PC-3 (cell line): ENCODE measurements around the gene TTYH2. TPM values are rescaled to one million over a fixed set of nuclear protein-coding genes. Genes with fewer than 3 reads are reported as not detected.

Experiments used
- ATAC-seq: fragments of 200-7000 bp; cut with Tn5 transposase; 2 replicates; pipeline ENCODE4 v1.9.1; 2020; ENCODE audit warnings: mild to moderate bottlenecking, moderate library complexity
- BruUV-seq: library from RNA; stranded (reverse); fragments of 400-500 nt; replicated peaks from 2 replicates; lab custom pipeline; 2021; lab: Mats Ljungman, UMichigan
- CTCF ChIA-PET: fragments of 300-600 bp; sonication (Branson Sonifier 250); formaldehyde crosslinking; loops from one replicate; lab custom pipeline; 2022; ENCODE audit warnings: antibody characterized with exemption; lab: Charles Lee
- POLR2A ChIA-PET: fragments of 300-600 bp; sonication (Branson Sonifier 250); formaldehyde crosslinking; loops from one replicate; lab custom pipeline; 2022; ENCODE audit warnings: antibody characterized with exemption; ENCODE audit not compliant: unreplicated experiment; lab: Charles Lee
- DNase-seq: peaks from one replicate; pipeline ENCODE4 v3.0.0-alpha.2; 2015
- H2AFZ ChIP-seq: fragments of 300-600 bp; sonication (generic); 2 replicates; pipeline ENCODE4 v1.6.0; 2016; ENCODE audit warnings: antibody characterized with exemption, low read length
- H3F3A ChIP-seq: fragments of 300-600 bp; sonication (generic); one replicate; pipeline ENCODE4 v1.6.0; 2017; ENCODE audit warnings: antibody characterized with exemption, low read length, control low read depth, mild to moderate bottlenecking; ENCODE audit not compliant: unreplicated experiment
- H3K27ac ChIP-seq: fragments of 300-600 bp; sonication (generic); 2 replicates; pipeline ENCODE4 v1.5.1; 2016; ENCODE audit warnings: mild to moderate bottlenecking, low read length
- H3K27me3 ChIP-seq: fragments of 300-600 bp; sonication (generic); 2 replicates; pipeline ENCODE4 v1.6.1; 2016; ENCODE audit warnings: low read length, mixed read lengths
- H3K36me3 ChIP-seq: fragments of 300-600 bp; sonication (generic); 2 replicates; pipeline ENCODE4 v1.6.1; 2016; ENCODE audit warnings: low read depth, mixed run types, low read length, mixed read lengths
- H3K4me1 ChIP-seq: fragments of 300-600 bp; sonication (generic); 2 replicates; pipeline ENCODE4 v1.5.1; 2016; ENCODE audit warnings: low read length; ENCODE audit not compliant: insufficient read depth
- H3K4me2 ChIP-seq: fragments of 300-600 bp; sonication (generic); 2 replicates; pipeline ENCODE4 v1.6.0; 2016; ENCODE audit warnings: low read length
- H3K4me3 ChIP-seq: fragments of 300-600 bp; sonication (generic); 2 replicates; pipeline ENCODE4 v1.5.1; 2016; ENCODE audit warnings: mild to moderate bottlenecking, low read length, mixed read lengths
- H3K79me2 ChIP-seq: fragments of 300-600 bp; sonication (generic); 2 replicates; pipeline ENCODE4 v1.6.1; 2017; ENCODE audit warnings: low read length, mixed read lengths
- H3K9ac ChIP-seq: fragments of 300-600 bp; sonication (generic); 2 replicates; pipeline ENCODE4 v1.6.0; 2016; ENCODE audit warnings: mild to moderate bottlenecking, low read length
- H3K9me2 ChIP-seq: fragments of 300-600 bp; sonication (generic); replicated peaks from 2 replicates; pipeline ENCODE4 v1.6.1; 2016; ENCODE audit warnings: mixed run types, low read length, mixed read lengths
- H3K9me3 ChIP-seq: fragments of 300-600 bp; sonication (generic); 2 replicates; pipeline ENCODE4 v1.6.1; 2016; ENCODE audit warnings: low read length, mixed read lengths
- H4K20me1 ChIP-seq: fragments of 300-600 bp; sonication (generic); 2 replicates; pipeline ENCODE4 v1.6.1; 2016; ENCODE audit warnings: low read length, mixed read lengths
- CTCF ChIP-seq: fragments of 300-600 bp; sonication (generic); conservative IDR thresholded peaks from 2 replicates; pipeline ENCODE4 v1.5.1; 2017; ENCODE audit warnings: antibody characterized with exemption, low read depth, mild to moderate bottlenecking, low read length
- EZH2 ChIP-seq: fragments of 300-600 bp; sonication (generic); IDR thresholded peaks from one replicate; pipeline ENCODE4 v1.6.1; 2017; ENCODE audit warnings: antibody characterized with exemption, mild to moderate bottlenecking, low read length; ENCODE audit not compliant: unreplicated experiment
- EZH2phosphoT487 ChIP-seq: fragments of 300-600 bp; sonication (generic); IDR thresholded peaks from 2 replicates; pipeline ENCODE4 v1.6.1; 2018; ENCODE audit warnings: mild to moderate bottlenecking, antibody characterized with exemption, low read length, borderline replicate concordance
- intact Hi-C: fragments of 100-400 bp; cut with micrococcal nuclease; formaldehyde crosslinking; loops from 2 replicates; pipeline ENCODE4 v1.9.0; 2023
- total RNA-seq: library from RNA; depleted of rRNA; stranded (reverse); fragments of >200 nt; gene quantifications from 2 replicates; pipeline ENCODE4 v1.2.3, GENCODE V29; 2014

Gene TTYH2
- total RNA-seq, 1 experiment from 2014 or later: 17.6 TPM

DNA sequence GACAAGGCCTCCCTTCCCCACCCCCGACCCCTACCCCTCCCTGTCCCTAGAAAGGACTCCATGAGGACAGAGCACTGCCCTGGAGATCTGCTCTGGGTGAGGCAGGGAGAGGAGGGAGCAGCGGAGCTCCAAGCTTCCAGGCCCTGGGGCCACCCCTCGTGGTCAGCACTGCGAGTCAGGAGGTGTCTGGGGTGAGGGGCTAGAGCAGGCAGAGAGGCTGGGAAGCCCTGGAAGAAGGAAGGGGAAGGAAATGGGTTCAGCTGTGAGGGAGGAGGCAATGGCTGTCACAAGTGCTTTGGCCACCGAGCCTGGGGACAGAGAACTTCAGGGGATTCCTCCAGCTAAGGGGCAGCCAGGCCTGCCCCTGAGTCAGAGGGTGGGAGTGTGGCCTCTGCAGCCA, 32.5 kb downstream of the TTYH2 start:
- BruUV-seq: no TSS peak
- no peak for ATAC-seq
- CTCF ChIA-PET: no interaction called here
- no peak overlapping the region for H3K27ac ChIP-seq
- intact Hi-C loops: no loop called here
- DNase-seq: no peak
- no peaks in the 10 kb centered on the region for H3K9me3 ChIP-seq
- POLR2A ChIA-PET: no interaction called here
- no peak overlapping the region for H3K9ac ChIP-seq
- TF ChIP-seq EZH2phosphoT487: no peak
- TF ChIP-seq EZH2: no peak
- no peak for TF ChIP-seq CTCF
- no peak overlapping the region for H3K4me2 ChIP-seq
- no peaks in the 10 kb centered on the region for H3K36me3 ChIP-seq
- H3K4me1 ChIP-seq: no peaks in the 10 kb centered on the region
- H3K4me3 ChIP-seq: no peak overlapping the region
- H3K27me3 ChIP-seq: no peaks in the 10 kb centered on the region
- no peaks in the 10 kb centered on the region for H3F3A ChIP-seq
- no peaks in the 10 kb centered on the region for H3K9me2 ChIP-seq
- H3K79me2 ChIP-seq: no peaks in the 10 kb centered on the region
- no peaks in the 10 kb centered on the region for H4K20me1 ChIP-seq
- H2AFZ ChIP-seq: no peak overlapping the region

- DNase-seq (no peak), ATAC-seq (no peak)
- Histone ChIP-seq H2AFZ (no peak overlapping the region), H3K9ac (no peak overlapping the region), H3K4me1 (no peaks in the 10 kb centered on the region), H4K20me1 (no peaks in the 10 kb centered on the region), H3K9me3 (no peaks in the 10 kb centered on the region), H3K9me2 (no peaks in the 10 kb centered on the region), H3K4me3 (no peak overlapping the region), H3K4me2 (no peak overlapping the region), H3K27me3 (no peaks in the 10 kb centered on the region), H3K27ac (no peak overlapping the region), H3K36me3 (no peaks in the 10 kb centered on the region), H3F3A (no peaks in the 10 kb centered on the region), H3K79me2 (no peaks in the 10 kb centered on the region)
- CTCF ChIA-PET: no interaction called here
- no TSS peak for BruUV-seq
- POLR2A ChIA-PET: no interaction called here
- intact Hi-C loops: no loop called here
- TF ChIP-seq EZH2 (no peak), CTCF (no peak), EZH2phosphoT487 (no peak)
These were observed 36.4 kb downstream of the TTYH2 start for GRCh38 chr17:74249590-74250270.

DNA sequence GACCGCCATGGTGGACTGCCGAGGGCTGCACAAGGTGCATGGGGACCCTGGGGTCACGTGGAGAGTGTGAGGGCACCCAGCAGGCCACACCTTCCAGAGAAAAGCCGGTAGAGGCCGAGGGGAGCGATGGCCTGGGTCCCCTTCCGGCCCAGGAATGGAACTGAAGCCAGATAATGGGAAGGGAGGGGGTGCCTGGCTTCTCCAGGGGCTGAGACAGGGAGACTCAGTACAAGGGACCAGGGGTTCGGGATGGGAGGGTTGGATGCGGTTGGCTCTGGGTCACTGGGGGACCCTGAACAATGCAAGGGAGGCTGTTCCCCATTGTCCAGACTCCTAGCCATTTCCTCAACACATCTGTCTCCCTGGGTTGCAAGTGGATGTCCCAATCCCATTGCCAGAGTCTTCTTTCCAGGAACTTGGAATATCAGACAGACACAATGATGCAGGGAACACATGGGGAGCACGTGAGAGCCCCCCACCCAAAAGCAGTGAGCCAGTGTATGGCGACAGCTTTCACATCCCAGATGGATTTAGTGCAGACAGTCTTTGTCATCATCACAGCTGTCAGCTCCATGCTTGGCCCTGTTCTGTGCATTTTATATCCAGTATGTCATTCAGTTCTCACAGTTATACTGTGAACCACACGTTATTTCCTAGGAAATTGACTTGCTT, 37.1 kb downstream of the TTYH2 start:
- TF ChIP-seq EZH2 (no peak), CTCF (no peak), EZH2phosphoT487 (no peak)
- no peaks in the 10 kb centered on the region for H3K9me3 ChIP-seq
- no peaks in the 10 kb centered on the region for H3K36me3 ChIP-seq
- no peaks in the 10 kb centered on the region for H3K27me3 ChIP-seq
- ChIA-PET CTCF (no interaction called here), POLR2A (no interaction called here)
- H3F3A ChIP-seq: no peaks in the 10 kb centered on the region
- intact Hi-C loops: no loop called here
- no peaks in the 10 kb centered on the region for H4K20me1 ChIP-seq
- no peak overlapping the region for H3K4me2 ChIP-seq
- no peak for ATAC-seq
- H3K79me2 ChIP-seq: no peaks in the 10 kb centered on the region
- no peaks in the 10 kb centered on the region for H3K4me1 ChIP-seq
- no peak overlapping the region for H3K27ac ChIP-seq
- H3K9ac ChIP-seq: no peak overlapping the region
- no peak overlapping the region for H3K4me3 ChIP-seq
- no TSS peak for BruUV-seq
- DNase-seq: no peak
- H2AFZ ChIP-seq: no peak overlapping the region
- no peaks in the 10 kb centered on the region for H3K9me2 ChIP-seq
